ENCODE results near the gene TRIM52.
"Not testable (repeated sequence)": the region's sequence is repeated elsewhere in the genome, so short reads cannot be mapped to it uniquely, and the experiment has no call there.

TRIM52 gene

GRCh38 chr5:181260720-181261319, at the start of gene TRIM52:
Gene TRIM52 (minus strand): TSS chr5:181261143. CDS start chr5:181260813, 330 bp downstream.
- peak; percentile 95 for DNase-seq

GRCh38 chr5:181287331-181287730, 26.4 kb upstream of the TRIM52 start:
- not testable (repeated sequence) for DNase-seq

- DNase-seq: not testable (repeated sequence)
Observed at GRCh38 chr5:181285962-181286705, 25.2 kb upstream of the TRIM52 start.

- not testable (repeated sequence) for DNase-seq
Observed at GRCh38 chr5:181283841-181284755, 23.2 kb upstream of the TRIM52 start.

GRCh38 chr5:181283347-181283746, 22.4 kb upstream of the TRIM52 start:
- DNase-seq: no peak

- no peak for DNase-seq
Observed at GRCh38 chr5:181282874-181283273, 21.9 kb upstream of the TRIM52 start.

- DNase-seq: not testable (repeated sequence)
Observed at GRCh38 chr5:181282415-181282814, 21.5 kb upstream of the TRIM52 start.

- no peak for DNase-seq
Observed at GRCh38 chr5:181281984-181282316, 21.0 kb upstream of the TRIM52 start.

- DNase-seq: no peak
Observed at GRCh38 chr5:181281077-181281983, 20.4 kb upstream of the TRIM52 start.

- no peak for DNase-seq
Observed at GRCh38 chr5:181280251-181280762, 19.4 kb upstream of the TRIM52 start.

- DNase-seq: not testable (repeated sequence)
Observed at GRCh38 chr5:181273433-181273744, 12.4 kb upstream of the TRIM52 start.

GRCh38 chr5:181271081-181271480, 10.1 kb upstream of the TRIM52 start:
- no peak for DNase-seq

GRCh38 chr5:181267907-181268306, 7.0 kb upstream of the TRIM52 start:
- not testable (repeated sequence) for DNase-seq

- not testable (repeated sequence) for DNase-seq
Observed at GRCh38 chr5:181267291-181267904, 6.5 kb upstream of the TRIM52 start.

- no peak for DNase-seq
Observed at GRCh38 chr5:181265092-181265671, 4.2 kb upstream of the TRIM52 start.

GRCh38 chr5:181263633-181264032, 2.7 kb upstream of the TRIM52 start:
- DNase-seq: no peak

- peak; percentile 81 for DNase-seq
Observed at GRCh38 chr5:181261320-181262049, 542 bp upstream of the TRIM52 start.

GRCh38 chr5:181259974-181260719, 796 bp downstream of the TRIM52 start:
- no peak for DNase-seq

- no peak for DNase-seq
Observed at GRCh38 chr5:181259283-181259682, 1.7 kb downstream of the TRIM52 start.

- no peak for DNase-seq
Observed at GRCh38 chr5:181258576-181258975, 2.4 kb downstream of the TRIM52 start.
